Measurements from ENCODE around the gene HOXC13.
A peak's percentile ranks its signal among the peaks of the same experiment; 100 is the strongest.

Gene HOXC13

GRCh38 chr12:53978477-53979356, 40.1 kb downstream of the HOXC13 start (continued):
- TF ChIP-seq EGR2 (tag by site-specific recombination; IDR thresholded peaks at IDR 0.05; ENCODE audit: low read depth) = peak; percentile 82; the same call in 1 of the 2 replicates
- no peak for TF ChIP-seq ZBTB21 (tag by site-specific recombination; IDR thresholded peaks at IDR 0.05)
- peak; percentile 86; the same call in 1 of the 2 replicates for TF ChIP-seq ZBTB8A (tag by site-specific recombination; IDR thresholded peaks at IDR 0.05)
- no peak for TF ChIP-seq AEBP2 (tag by site-specific recombination; IDR thresholded peaks at IDR 0.05; ENCODE audit: borderline replicate concordance)
- TF ChIP-seq HIC1 (tag by site-specific recombination; IDR thresholded peaks at IDR 0.05) = peak; percentile 38; the same call in 1 of the 2 replicates
- peak; percentile 94; the same call in 1 of the 2 replicates for TF ChIP-seq KLF7 (tag by site-specific recombination; IDR thresholded peaks at IDR 0.05; ENCODE audit: borderline replicate concordance)
- no peak for TF ChIP-seq ZNF701 (tag by site-specific recombination; IDR thresholded peaks at IDR 0.05)
- TF ChIP-seq IKZF3 (tag by site-specific recombination; IDR thresholded peaks at IDR 0.05) = peak; percentile 55
- TF ChIP-seq PATZ1 (tag by site-specific recombination; IDR thresholded peaks at IDR 0.05) = peak; percentile 45
- peak; percentile 57; the same call in 1 of the 2 replicates for TF ChIP-seq ZXDB (tag by site-specific recombination; IDR thresholded peaks at IDR 0.05)
- peak; percentile 83 for TF ChIP-seq ZNF341 (tag by site-specific recombination; IDR thresholded peaks at IDR 0.05; ENCODE audit: low read depth)
- no peak for TF ChIP-seq ZNF549 (tag by site-specific recombination; IDR thresholded peaks at IDR 0.05)
- no peak for TF ChIP-seq HOXC10 (CRISPR knock-in tag; IDR thresholded peaks at IDR 0.05)

- Histone ChIP-seq H3K36me3 (ENCODE audit: control insufficient read depth in 2 of 2, insufficient read depth in 1 of 2, low read length in 2 of 2) (no peaks in the 10 kb centered on the region), H3K4me1 (ENCODE audit: control insufficient read depth, insufficient read depth, low read length) (peaks cover 34% of the 10 kb centered on the region), H3K4me3 (ENCODE audit: low read depth, low read length) (no peak overlapping the region), H3K27ac (ENCODE audit: extremely low read depth, low read depth, low read length) (peak overlapping the region; percentile 91; the same call in 1 of the 2 replicates), H3K9me3 (ENCODE audit: control insufficient read depth, insufficient read depth, low read depth, low read length) (no peaks in the 10 kb centered on the region)
- POLR2A ChIA-PET = interaction anchor here (0.8 kb wide), 1 partner anchor 158 kb away, joined by 3 read pairs; no protein-coding TSS in a partner anchor
- CTCF ChIA-PET = interaction anchor here (0.8 to 1.4 kb wide), 2 partner anchors 28 to 235 kb away, joined by 3 read pairs; partner anchors contain the start of gene HOXC8
- TF ChIP-seq SP2 (tag by site-specific recombination; IDR thresholded peaks at IDR 0.05) (0 out of 2 replicates have a peak, but pooled peaks have one; percentile 22), ZNF837 (tag by site-specific recombination; IDR thresholded peaks at IDR 0.05) (no peak), PRDM1 (tag by site-specific recombination; IDR thresholded peaks at IDR 0.05) (peak; percentile 96), KLF8 (tag by site-specific recombination; IDR thresholded peaks at IDR 0.05) (0 out of 2 replicates have a peak, but pooled peaks have one; percentile 14), ZNF571 (tag by site-specific recombination; IDR thresholded peaks at IDR 0.05) (no peak), ZNF274 (IDR thresholded peaks at IDR 0.05; ENCODE audit: low read length) (no peak), ZNF274 (tag by site-specific recombination; IDR thresholded peaks at IDR 0.05; ENCODE audit: borderline replicate concordance) (no peak), ZFHX2 (tag by site-specific recombination; conservative IDR thresholded peaks at IDR 0.05) (peak; percentile 62), ZNF433 (tag by site-specific recombination; IDR thresholded peaks at IDR 0.05; ENCODE audit: low read depth) (no peak), ZBTB17 (tag by site-specific recombination; IDR thresholded peaks at IDR 0.05) (peak; percentile 61; the same call in 1 of the 2 replicates), ZNF658 (tag by site-specific recombination; IDR thresholded peaks at IDR 0.05) (no peak), EGR2 (tag by site-specific recombination; IDR thresholded peaks at IDR 0.05; ENCODE audit: low read depth) (peak; percentile 49; the same call in 1 of the 2 replicates), ZSCAN5A (tag by site-specific recombination; IDR thresholded peaks at IDR 0.05) (no peak), ZNF10 (tag by site-specific recombination; IDR thresholded peaks at IDR 0.05) (peak; percentile 89), ZBTB8A (tag by site-specific recombination; IDR thresholded peaks at IDR 0.05) (peak; percentile 13), ZNF169 (tag by site-specific recombination; IDR thresholded peaks at IDR 0.05) (no peak), IKZF3 (tag by site-specific recombination; IDR thresholded peaks at IDR 0.05) (0 out of 2 replicates have a peak, but pooled peaks have one; percentile 69), ZNF366 (tag by site-specific recombination; conservative IDR thresholded peaks at IDR 0.05) (peak; percentile 93)
Measured at GRCh38 chr12:53980104-53980801, 41.6 kb downstream of the HOXC13 start.

Measured in HEK293 (cell line).